Transverse colon (tissue), 4 donors: ENCODE measurements around the gene ADAMTS6. TPM values are rescaled to one million over a fixed set of nuclear protein-coding genes. Genes with fewer than 3 reads are reported as not detected.

ENCODE experiments used
- DNase-seq: peaks from one replicate; pipeline ENCODE4 v3.0.0-alpha.2; 2019
- H3K27ac ChIP-seq, 4 donors: fragments of 200-600 bp; sonication (generic); 2 replicates each; pipeline ENCODE4 v1.5.1; 2016 to 2018; ENCODE audit warnings: inconsistent platforms in 4 of 4
- H3K27me3 ChIP-seq: fragments of 200-600 bp; sonication (generic); 2 replicates; pipeline ENCODE4 v1.5.1; 2017; ENCODE audit warnings: inconsistent platforms
- H3K36me3 ChIP-seq, 4 donors: fragments of 200-600 bp; sonication (generic); 2 replicates each; pipeline ENCODE4 v1.5.1; 2017 to 2019; ENCODE audit warnings: inconsistent platforms in 4 of 4
- H3K4me1 ChIP-seq, 4 donors: fragments of 200-600 bp; sonication (generic); 2 replicates each; pipeline ENCODE4 v1.5.1; 2017 to 2020; ENCODE audit warnings: inconsistent platforms in 4 of 4
- H3K4me3 ChIP-seq, 4 donors: fragments of 200-600 bp; sonication (generic); 1 replicate in 1 of 4; 2 replicates in 3 of 4; pipeline versions ENCODE4 v1.5.1 to v1.6.1; 2017 to 2019; ENCODE audit warnings: inconsistent platforms in 4 of 4
- H3K9me3 ChIP-seq, 2 donors: fragments of 200-600 bp; sonication (generic); 2 replicates each; pipeline ENCODE4 v1.5.1; 2017 to 2019; ENCODE audit warnings: inconsistent platforms in 2 of 2
- CTCF ChIP-seq, 5 experiments: fragments of 200-600 bp in 3 of 5; fragments of 450-650 bp in 2 of 5; sonication (generic) in 3 of 5; IDR thresholded peaks; 1 replicate in 2 of 5; 2 replicates in 3 of 5; pipeline ENCODE4 v1.5.1; 2016 to 2017; ENCODE audit warnings: antibody characterized with exemption in 5 of 5, inconsistent platforms in 3 of 5, mild to moderate bottlenecking in 2 of 5, moderate library complexity in 1 of 5
- EP300 ChIP-seq: sonication (generic); formaldehyde crosslinking; IDR thresholded peaks from one replicate; pipeline ENCODE4 v1.6.1; 2017; ENCODE audit warnings: antibody characterized with exemption, low read depth
- POLR2A ChIP-seq: fragments of 450-650 bp; IDR thresholded peaks from one replicate; pipeline ENCODE4 v1.6.1; 2016; ENCODE audit warnings: antibody characterized with exemption, mild to moderate bottlenecking, moderate library complexity
- POLR2AphosphoS5 ChIP-seq, 3 donors: sonication (generic); formaldehyde crosslinking; IDR thresholded peaks; one replicate each; pipeline ENCODE4 v1.6.1; 2016; ENCODE audit warnings: antibody characterized with exemption in 3 of 3
- WGBS, 2 donors: methylation state at CpG; one replicate each; pipeline ENCODE4 v1.1.5; 2018; ENCODE audit warnings: low coverage in 1 of 2; 5-methylcytosine and 5-hydroxymethylcytosine counted together
- in situ Hi-C, 4 donors: fragments of 200-750 bp; cut with MboI; loops; one replicate each; pipeline versions ENCODE4 v1.15.0 to v1.15.1; 2017; ENCODE audit warnings: low sequenced_read_pairs in 3 of 4, low pct_ligation_motif_present in 1 of 4, low pct_unique_long_range_greater_than_20kb in 1 of 4
- intact Hi-C: fragments of 100-400 bp; cut with DNase I; formaldehyde crosslinking; loops from one replicate; pipeline ENCODE4 v1.15.1; 2023; ENCODE audit warnings: low total_unique reads
- total RNA-seq, 4 donors: library from RNA; depleted of rRNA; stranded (reverse); fragments of >200 nt; gene quantifications; one replicate each; pipeline ENCODE4 v1.1.0, GENCODE V29; 2016

Gene ADAMTS6
- total RNA-seq, 4 donors from 2014 or later: 0.96 to 2.2 (median 1.1) TPM; not detected in 1

- Histone ChIP-seq H3K9me3 (no peaks in the 10 kb centered on the region), H3K27me3 (no peaks in the 10 kb centered on the region), H3K4me3 (no peak overlapping the region), H3K36me3 (no peaks in the 10 kb centered on the region), H3K27ac (no peak overlapping the region), H3K4me1 (no peaks in the 10 kb centered on the region)
- no peak for TF ChIP-seq CTCF (IDR thresholded peaks at IDR 0.05)
- TF ChIP-seq EP300: no peak
- TF ChIP-seq POLR2AphosphoS5 (IDR thresholded peaks at IDR 0.05): no peak
- intact Hi-C loops (no loop called here), in situ Hi-C loops (no loop called here)
- no peak for DNase-seq
- WGBS, 2 donors: 60 to 61% methylated on average over 2 of the region's 2 CpGs
Observed at GRCh38 chr5:65288657-65289056, 193.1 kb downstream of the ADAMTS6 start.

- TF ChIP-seq EP300 (no peak), POLR2AphosphoS5 (IDR thresholded peaks at IDR 0.05) (no peak), CTCF (IDR thresholded peaks at IDR 0.05) (no peak), POLR2A (no peak)
- Histone ChIP-seq H3K36me3 (no peaks in the 10 kb centered on the region), H3K4me3 (no peak overlapping the region), H3K27ac (no peak overlapping the region), H3K9me3 (no peaks in the 10 kb centered on the region), H3K27me3 (no peaks in the 10 kb centered on the region), H3K4me1 (no peaks in the 10 kb centered on the region)
- in situ Hi-C loops (no loop called here), intact Hi-C loops (no loop called here)
- 87 to 95% methylated on average over 2 of the region's 2 CpGs for WGBS, 2 donors
- DNase-seq: no peak
Observed at GRCh38 chr5:65279603-65280002, 202.1 kb downstream of the ADAMTS6 start.

GRCh38 chr5:65276178-65276890 lies 205.4 kb downstream of the ADAMTS6 start:
- H3K4me1 ChIP-seq: no peaks in the 10 kb centered on the region
- intact Hi-C loops: no loop called here
- no peak overlapping the region for H3K27ac ChIP-seq
- H3K36me3 ChIP-seq: no peaks in the 10 kb centered on the region
- DNase-seq: no peak
- in situ Hi-C loops: no loop called here
- H3K9me3 ChIP-seq: no peaks in the 10 kb centered on the region
- no peak overlapping the region for H3K4me3 ChIP-seq
- WGBS, 2 donors: 76 to 83% methylated on average over 1 of the region's 1 CpG
- TF ChIP-seq EP300: no peak
- no peak for TF ChIP-seq POLR2A
- TF ChIP-seq POLR2AphosphoS5 (IDR thresholded peaks at IDR 0.05): no peak
- TF ChIP-seq CTCF (IDR thresholded peaks at IDR 0.05): no peak
- H3K27me3 ChIP-seq: no peaks in the 10 kb centered on the region

- no peak overlapping the region for H3K4me3 ChIP-seq
Observed at GRCh38 chr5:65271906-65272305, 209.8 kb downstream of the ADAMTS6 start.

More at GRCh38 chr5:65271906-65272305, 209.8 kb downstream of the ADAMTS6 start:
- DNase-seq: no peak
- in situ Hi-C loops (no loop called here), intact Hi-C loops (no loop called here)
- Histone ChIP-seq H3K4me1 (no peaks in the 10 kb centered on the region), H3K27me3 (no peaks in the 10 kb centered on the region), H3K36me3 (no peaks in the 10 kb centered on the region), H3K9me3 (no peaks in the 10 kb centered on the region), H3K27ac (no peak overlapping the region)
- TF ChIP-seq EP300 (no peak), CTCF (IDR thresholded peaks at IDR 0.05) (no peak), POLR2AphosphoS5 (IDR thresholded peaks at IDR 0.05) (no peak), POLR2A (no peak)
- 80 to 91% methylated on average over 1 of the region's 1 CpG for WGBS, 2 donors
